Measurements from ENCODE around the gene EIF3L. TPM values are rescaled to one million over a fixed set of nuclear protein-coding genes. Genes with fewer than 3 reads are reported as not detected.
A peak's percentile ranks its signal among the peaks of the same experiment; 100 is the strongest.

Gene EIF3L
- total and polyA plus RNA-seq, 2 of the 8 experiments (the other 6 are each of a cell fraction or from before 2014, with no cell fraction given): 639 to 886 TPM

DNA sequence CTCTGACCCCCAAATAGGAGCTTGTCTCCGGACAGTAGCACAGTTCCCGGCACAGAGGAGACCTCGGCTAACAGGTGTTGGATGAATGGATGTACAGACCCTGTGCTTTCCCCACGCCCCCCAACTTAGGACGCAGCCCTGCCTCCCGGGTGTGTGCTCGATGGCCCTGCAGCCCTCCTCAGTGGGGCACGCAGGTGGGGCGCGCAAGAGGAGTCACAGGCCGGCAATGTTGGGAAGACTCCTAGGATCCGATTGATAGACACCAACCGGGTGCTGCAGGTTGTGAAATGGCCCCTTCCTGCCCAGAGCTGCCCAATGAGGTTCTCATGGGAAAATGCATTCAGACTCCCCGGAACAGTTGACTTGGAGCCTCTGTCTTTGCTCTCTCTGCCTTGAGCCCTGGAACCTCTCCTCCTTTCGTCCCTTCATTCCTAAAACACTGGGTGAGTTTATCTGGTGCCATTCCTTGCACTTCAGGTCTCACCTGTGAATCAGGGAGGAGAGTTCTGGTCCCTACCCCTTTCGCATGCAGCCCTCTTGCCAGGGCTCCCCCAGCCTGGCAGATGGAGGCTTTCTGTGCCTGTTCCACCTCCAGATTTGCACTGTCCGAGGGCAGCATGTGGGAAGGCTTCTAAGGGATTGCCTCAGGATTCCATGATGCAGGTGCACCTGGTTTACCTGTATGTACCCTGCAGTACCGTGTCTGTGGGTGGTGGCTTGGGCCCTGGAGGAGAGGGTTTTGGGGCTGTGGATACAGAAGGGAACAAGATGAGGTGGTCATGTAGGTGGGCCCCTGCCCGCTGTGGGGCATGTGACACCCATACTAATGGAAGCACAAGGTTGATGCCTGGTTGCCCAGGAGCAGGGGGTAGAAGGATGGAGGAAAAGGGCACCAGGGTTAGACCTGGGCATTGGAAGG is 58.1 kb downstream of the EIF3L start:
- H3K23ac ChIP-seq (ENCODE audit: insufficient read length): no peak overlapping the region
- H2BK5ac ChIP-seq (ENCODE audit: low read depth, low read length): no peak overlapping the region; the same call in 1 of the 2 replicates
- peak overlapping the region; percentile 68; the same call in 1 of the 2 replicates for H2BK12ac ChIP-seq (ENCODE audit: low read depth, low read length)
- H3K9me3 ChIP-seq (ENCODE audit: insufficient read depth in 2 of 2, low read depth in 1 of 2, low read length in 1 of 2): no peaks in the 10 kb centered on the region
- 73% methylated on average over 18 of the region's 19 CpGs; no CpG with 5 or more reads in 1 of the 2 experiments for WGBS, 2 experiments (ENCODE audit: extremely low coverage in 1 of 2, insufficient coverage in 1 of 2, insufficient read length in 1 of 2, insufficient replicate concordance in 2 of 2, low coverage in 1 of 2, low lambda C conversion rate in 2 of 2, missing lambda C conversion rate in 1 of 2)
- peak overlapping the region; percentile 10 for H3K56ac ChIP-seq (replicated peaks; ENCODE audit: insufficient read length, low read depth, low read length)
- peak overlapping the region; percentile 67 to 73 for H3K4me2 ChIP-seq (ENCODE audit: insufficient read depth in 1 of 2, low read depth in 2 of 2, low read length in 2 of 2)
- no peak overlapping the region for H3K4ac ChIP-seq (replicated peaks; ENCODE audit: insufficient read length, low read depth, low read length)
- peaks cover 0 to 12% of the 10 kb centered on the region in 2 experiments; a peak in 1 of 4 replicates for H3K79me2 ChIP-seq (ENCODE audit: control insufficient read depth in 1 of 2, insufficient read depth in 2 of 2, low read length in 2 of 2)
- ChIA-PET POLR2A (ENCODE audit: partially characterized antibody) (interaction anchor here (0.9 to 8.7 kb wide), 8 partner anchors 6 to 63 kb away, joined by 3 to 150 read pairs (median 5); no protein-coding TSS in a partner anchor), CTCF (ENCODE audit: partially characterized antibody) (interaction anchor here (0.5 to 2.7 kb wide), 10 partner anchors 11 to 1433 kb away, joined by 3 to 22 read pairs (median 4); no protein-coding TSS in a partner anchor)
- H2AK5ac ChIP-seq (ENCODE audit: low read depth, low read length): peak overlapping the region; percentile 88; the same call in 1 of the 2 replicates
- no peak overlapping the region; the same call in 1 of the 2 replicates for H4K8ac ChIP-seq (ENCODE audit: extremely low read depth, insufficient read depth, low read length)
- H3K79me1 ChIP-seq (ENCODE audit: low read depth, low read length): peaks cover 9% of the 10 kb centered on the region
- H3K4me3 ChIP-seq (ENCODE audit: extremely low read depth in 1 of 4, insufficient read depth in 2 of 4, low read depth in 3 of 4, low read length in 4 of 4): peak overlapping the region; percentile 45 to 74 (median 59)
- no peak overlapping the region for H3K9ac ChIP-seq (replicated peaks in 1 of 4; ENCODE audit: extremely low read depth in 1 of 4, low read depth in 3 of 4, low read length in 3 of 4)
- no peak overlapping the region for H2BK15ac ChIP-seq (ENCODE audit: low read length)
- FAIRE-seq: no peak
- H2BK20ac ChIP-seq (ENCODE audit: low read length): no peak overlapping the region
- H4K5ac ChIP-seq (ENCODE audit: insufficient read length, low read depth, low read length): no peak overlapping the region
- H4K20me1 ChIP-seq (replicated peaks in 1 of 2; ENCODE audit: control insufficient read depth in 1 of 2, insufficient read depth in 2 of 2, low read length in 2 of 2): peaks cover 0 to 4% of the 10 kb centered on the region in 2 experiments
- no peak for DNase-seq (ENCODE audit: low read depth in 1 of 2, low spot score in 2 of 2)
- peak overlapping the region; percentile 60; the same call in 1 of the 2 replicates for H3K18ac ChIP-seq (ENCODE audit: extremely low read depth, low read length)
- H3K27ac ChIP-seq (ENCODE audit: low read depth, low read length): no peak overlapping the region
- H3K36me3 ChIP-seq (ENCODE audit: control insufficient read depth in 2 of 4, insufficient read depth in 4 of 4, low read length in 3 of 4): no peaks in the 10 kb centered on the region
- H3K14ac ChIP-seq (ENCODE audit: insufficient read length): no peak overlapping the region
- no peaks in the 10 kb centered on the region for H3K27me3 ChIP-seq (replicated peaks in 1 of 4; ENCODE audit: control insufficient read depth in 3 of 4, extremely low read depth in 1 of 4, insufficient read depth in 3 of 4, low read length in 3 of 4)
- H3K4me1 ChIP-seq (replicated peaks in 1 of 4; ENCODE audit: control insufficient read depth in 3 of 4, insufficient read depth in 4 of 4, low read length in 3 of 4): peaks cover 0 to 29% (median 21%) of the 10 kb centered on the region in 4 experiments; a peak in 6 of 7 replicates
- H3K23me2 ChIP-seq (ENCODE audit: low read depth, low read length): peaks cover 9% of the 10 kb centered on the region; the same call in 1 of the 2 replicates
- no peak overlapping the region for H2AFZ ChIP-seq (ENCODE audit: low read length)
- no peak overlapping the region for H4K91ac ChIP-seq (replicated peaks; ENCODE audit: insufficient read length, low read length)
- H2BK120ac ChIP-seq (replicated peaks; ENCODE audit: low read depth, low read length): no peak overlapping the region
- TF ChIP-seq TAF1 (IDR thresholded peaks at IDR 0.05; ENCODE audit: low read depth, low read length) (no peak), EP300 (IDR thresholded peaks at IDR 0.05; ENCODE audit: borderline replicate concordance in 1 of 2, low read depth in 2 of 2, low read length in 2 of 2) (no peak), TEAD4 (IDR thresholded peaks at IDR 0.05; ENCODE audit: low read depth, low read length) (no peak), SAP30 (IDR thresholded peaks at IDR 0.05; ENCODE audit: insufficient read depth, insufficient replicate concordance, low read length) (no peak), CBX5 (IDR thresholded peaks at IDR 0.05; ENCODE audit: low read depth, low read length) (no peak), HDAC6 (IDR thresholded peaks at IDR 0.05; ENCODE audit: low read depth, low read length) (no peak)
- TF ChIP-seq, protein P1, sequence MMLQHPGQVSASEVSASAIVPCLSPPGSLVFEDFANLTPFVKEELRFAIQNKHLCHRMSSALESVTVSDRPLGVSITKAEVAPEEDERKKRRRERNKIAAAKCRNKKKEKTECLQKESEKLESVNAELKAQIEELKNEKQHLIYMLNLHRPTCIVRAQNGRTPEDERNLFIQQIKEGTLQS (IDR thresholded peaks at IDR 0.05; ENCODE audit: insufficient read depth, low read depth, low read length): no peak
- TF ChIP-seq, protein P2, sequence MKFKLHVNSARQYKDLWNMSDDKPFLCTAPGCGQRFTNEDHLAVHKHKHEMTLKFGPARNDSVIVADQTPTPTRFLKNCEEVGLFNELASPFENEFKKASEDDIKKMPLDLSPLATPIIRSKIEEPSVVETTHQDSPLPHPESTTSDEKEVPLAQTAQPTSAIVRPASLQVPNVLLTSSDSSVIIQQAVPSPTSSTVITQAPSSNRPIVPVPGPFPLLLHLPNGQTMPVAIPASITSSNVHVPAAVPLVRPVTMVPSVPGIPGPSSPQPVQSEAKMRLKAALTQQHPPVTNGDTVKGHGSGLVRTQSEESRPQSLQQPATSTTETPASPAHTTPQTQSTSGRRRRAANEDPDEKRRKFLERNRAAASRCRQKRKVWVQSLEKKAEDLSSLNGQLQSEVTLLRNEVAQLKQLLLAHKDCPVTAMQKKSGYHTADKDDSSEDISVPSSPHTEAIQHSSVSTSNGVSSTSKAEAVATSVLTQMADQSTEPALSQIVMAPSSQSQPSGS (IDR thresholded peaks at IDR 0.05; ENCODE audit: low read length): no peak
